Astrocyte of the hippocampus (primary cell): ENCODE measurements around the gene TRIM44.

Source experiments
- DNase-seq: peaks from one replicate; pipeline ENCODE4 v3.0.0; 2011; ENCODE audit warnings: low read depth, low spot score

TRIM44 gene, protein sequence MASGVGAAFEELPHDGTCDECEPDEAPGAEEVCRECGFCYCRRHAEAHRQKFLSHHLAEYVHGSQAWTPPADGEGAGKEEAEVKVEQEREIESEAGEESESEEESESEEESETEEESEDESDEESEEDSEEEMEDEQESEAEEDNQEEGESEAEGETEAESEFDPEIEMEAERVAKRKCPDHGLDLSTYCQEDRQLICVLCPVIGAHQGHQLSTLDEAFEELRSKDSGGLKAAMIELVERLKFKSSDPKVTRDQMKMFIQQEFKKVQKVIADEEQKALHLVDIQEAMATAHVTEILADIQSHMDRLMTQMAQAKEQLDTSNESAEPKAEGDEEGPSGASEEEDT

DNA sequence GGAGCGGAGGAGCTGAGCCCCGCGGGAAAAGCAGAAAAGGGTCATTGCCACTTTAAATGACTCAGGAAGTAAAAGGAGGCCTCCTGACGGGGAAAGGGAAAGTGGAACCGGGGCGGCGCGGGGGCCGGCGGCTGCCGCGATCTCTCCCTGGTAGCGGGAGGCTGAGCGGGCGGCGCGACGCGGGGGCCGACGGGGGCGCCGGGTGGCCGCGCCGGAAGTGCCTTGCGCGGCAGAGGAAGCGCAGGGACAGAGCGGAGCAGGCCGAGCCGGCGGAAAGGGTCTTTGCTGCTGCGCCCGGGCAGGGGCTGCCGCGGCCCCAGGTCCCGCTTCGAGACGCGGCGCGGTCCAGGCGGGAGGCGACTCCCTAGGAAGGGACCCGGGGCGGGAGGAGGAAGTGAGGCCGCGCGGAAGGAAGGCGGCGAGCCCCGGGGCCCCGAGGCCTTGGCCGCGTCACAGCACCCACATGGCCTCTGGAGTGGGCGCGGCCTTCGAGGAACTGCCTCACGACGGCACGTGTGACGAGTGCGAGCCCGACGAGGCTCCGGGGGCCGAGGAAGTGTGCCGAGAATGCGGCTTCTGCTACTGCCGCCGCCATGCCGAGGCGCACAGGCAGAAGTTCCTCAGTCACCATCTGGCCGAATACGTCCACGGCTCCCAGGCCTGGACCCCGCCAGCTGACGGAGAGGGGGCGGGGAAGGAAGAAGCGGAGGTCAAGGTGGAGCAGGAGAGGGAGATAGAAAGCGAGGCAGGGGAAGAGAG is at the start of gene TRIM44:
Gene TRIM44, plus strand, starts transcription at position 127 of the 759 bp plus-strand sequence. Its CDS starts 337 bp downstream, at position 464.
- DNase-seq: peak; percentile 92

DNA sequence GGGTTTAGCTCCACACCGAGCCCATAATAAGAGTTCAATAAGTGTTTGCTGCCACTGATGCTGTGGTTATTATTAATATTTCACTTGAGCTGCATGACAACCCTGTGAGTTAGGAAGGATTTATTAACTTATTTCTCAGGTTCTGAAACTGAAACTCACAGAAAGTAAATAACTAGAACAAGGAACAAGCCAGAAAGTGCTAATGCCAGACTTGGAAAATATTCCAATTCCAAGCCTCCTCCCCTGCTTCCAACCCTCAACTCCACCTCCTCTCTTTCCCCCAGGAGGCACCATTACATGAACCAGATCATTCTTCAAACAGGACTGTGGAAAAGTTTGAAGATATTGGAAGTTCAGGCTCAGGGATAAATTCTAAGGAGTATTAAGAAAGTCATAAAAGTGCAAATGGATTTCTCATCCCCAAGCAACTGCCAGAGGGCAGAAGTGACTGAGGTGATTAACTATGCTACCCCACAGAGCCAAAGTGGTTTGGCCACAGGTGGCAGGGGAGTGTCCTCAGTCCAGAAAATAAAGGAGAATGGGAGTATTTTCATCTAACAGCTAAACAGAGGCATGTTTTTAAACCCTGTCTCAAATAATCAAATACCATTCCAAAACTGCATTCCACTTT is 47.5 kb upstream of the TRIM44 start:
- DNase-seq: peak; percentile 47

DNA sequence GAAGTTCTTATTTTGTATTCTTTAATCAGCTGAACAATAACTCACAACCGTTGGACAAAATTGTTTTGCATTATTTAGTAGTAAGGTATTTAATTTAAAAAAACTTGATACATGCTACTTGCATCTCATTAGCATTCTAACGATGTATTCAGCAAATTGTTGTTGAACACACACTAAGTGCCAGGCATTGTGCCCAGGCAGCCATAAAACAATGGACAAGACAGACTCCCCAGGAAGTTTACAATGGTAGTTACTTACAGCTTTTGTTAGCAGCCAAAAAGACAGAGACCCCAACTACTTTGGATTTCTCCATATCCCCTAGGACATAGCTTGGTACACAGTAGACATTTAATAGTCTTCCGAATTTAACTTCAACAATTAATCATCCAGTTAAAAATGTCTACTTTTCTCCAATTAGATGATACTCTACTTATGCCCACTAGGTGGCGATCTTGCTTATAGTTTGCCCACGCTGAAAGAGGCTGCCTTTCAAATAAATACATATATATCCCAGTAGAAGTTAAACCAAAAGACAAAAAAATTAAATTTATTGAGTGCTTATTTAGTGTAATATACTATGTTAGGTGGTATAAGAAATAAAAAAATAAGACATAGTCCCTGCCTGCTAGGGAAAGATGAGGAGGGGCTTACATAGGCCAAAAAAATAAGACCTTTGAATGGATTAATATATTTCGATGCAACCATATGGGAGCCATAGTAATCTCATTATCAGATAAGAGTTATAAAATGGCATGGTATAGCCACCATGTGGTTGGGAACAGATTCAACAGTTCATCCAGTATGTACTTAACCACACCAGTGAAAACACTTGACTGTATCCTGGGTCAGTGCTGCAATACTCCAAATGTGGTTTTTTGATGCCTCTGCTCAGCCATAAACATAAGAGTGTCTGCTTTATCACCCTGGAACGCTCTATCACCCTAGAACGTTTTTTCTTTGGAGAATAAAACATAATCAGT is 46.4 kb upstream of the TRIM44 start:
- peak; percentile 77 for DNase-seq

DNA sequence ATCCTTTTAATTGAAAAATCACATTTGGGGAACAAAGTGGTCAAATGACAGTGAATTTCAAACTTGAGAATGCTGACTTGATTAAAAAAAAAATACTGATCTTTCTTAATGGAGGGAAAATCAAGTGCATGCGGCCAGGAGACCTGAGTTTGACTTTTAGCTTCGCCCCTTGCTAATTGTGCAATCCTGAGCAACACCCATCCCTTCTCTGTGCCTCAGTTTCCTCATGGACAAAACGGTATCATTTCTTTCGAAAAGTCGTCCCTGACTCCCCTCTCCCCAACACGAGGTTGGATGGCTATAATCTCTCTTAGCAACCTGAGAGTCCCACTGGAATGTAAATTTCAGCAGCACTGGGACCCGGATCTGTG is 45.3 kb upstream of the TRIM44 start:
- no peak for DNase-seq

DNA sequence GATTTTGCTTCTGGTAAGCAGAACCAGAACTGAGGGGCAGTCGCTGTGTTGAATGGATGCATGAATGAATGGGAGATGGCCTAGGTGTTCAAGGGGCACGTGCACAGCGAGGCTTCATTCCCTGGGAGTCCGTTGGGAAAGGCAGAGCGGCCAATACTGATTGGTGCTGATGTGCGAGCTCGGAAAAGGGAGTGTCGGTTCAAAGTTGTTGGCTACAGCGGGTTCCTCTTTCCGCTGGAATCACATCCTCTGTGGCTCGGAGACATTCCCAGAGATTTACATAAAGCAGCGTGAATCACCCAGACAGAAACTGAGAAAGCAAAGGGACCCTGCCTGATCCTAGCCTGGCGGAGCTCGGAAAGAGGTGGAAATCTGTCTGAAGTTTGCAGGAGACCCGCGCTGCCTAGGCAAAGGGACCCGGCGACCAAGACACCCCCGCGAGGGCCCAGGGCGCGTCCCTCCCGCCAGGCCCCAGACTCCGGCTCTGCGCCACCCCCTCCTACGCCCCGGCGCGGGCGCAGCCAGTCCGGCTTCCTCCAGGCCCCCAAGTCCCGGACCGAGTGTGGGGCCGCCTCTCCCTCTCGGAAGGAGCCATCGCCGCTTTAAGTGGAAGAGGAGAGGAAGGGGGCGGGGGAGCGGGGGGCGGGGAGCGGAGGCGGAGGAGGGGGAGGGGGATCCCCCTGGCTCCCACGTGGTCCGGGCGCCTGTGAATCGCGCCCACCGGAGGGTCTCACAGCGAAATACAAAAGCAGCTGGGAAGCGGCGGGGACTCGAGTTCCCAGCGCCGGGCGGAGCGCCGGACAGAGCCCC is 44.7 kb upstream of the TRIM44 start, which contains the start of gene FJX1:
Gene FJX1, plus strand, starts transcription at position 774 of the 810 bp plus-strand sequence. CDS start 177 bp downstream, outside the sequence.
- peak; percentile 90 for DNase-seq

DNA sequence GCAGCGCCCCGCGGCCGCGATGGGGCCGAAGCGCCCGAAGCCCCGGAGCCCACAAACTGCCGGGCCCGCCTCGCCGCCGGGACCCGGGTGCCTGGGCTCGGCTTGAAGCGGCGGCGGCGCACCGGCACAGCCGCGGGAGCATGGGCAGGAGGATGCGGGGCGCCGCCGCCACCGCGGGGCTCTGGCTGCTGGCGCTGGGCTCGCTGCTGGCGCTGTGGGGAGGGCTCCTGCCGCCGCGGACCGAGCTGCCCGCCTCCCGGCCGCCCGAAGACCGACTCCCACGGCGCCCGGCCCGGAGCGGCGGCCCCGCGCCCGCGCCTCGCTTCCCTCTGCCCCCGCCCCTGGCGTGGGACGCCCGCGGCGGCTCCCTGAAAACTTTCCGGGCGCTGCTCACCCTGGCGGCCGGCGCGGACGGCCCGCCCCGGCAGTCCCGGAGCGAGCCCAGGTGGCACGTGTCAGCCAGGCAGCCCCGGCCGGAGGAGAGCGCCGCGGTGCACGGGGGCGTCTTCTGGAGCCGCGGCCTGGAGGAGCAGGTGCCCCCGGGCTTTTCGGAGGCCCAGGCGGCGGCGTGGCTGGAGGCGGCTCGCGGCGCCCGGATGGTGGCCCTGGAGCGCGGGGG is 44.0 kb upstream of the TRIM44 start:
- peak; percentile 74 for DNase-seq

DNA sequence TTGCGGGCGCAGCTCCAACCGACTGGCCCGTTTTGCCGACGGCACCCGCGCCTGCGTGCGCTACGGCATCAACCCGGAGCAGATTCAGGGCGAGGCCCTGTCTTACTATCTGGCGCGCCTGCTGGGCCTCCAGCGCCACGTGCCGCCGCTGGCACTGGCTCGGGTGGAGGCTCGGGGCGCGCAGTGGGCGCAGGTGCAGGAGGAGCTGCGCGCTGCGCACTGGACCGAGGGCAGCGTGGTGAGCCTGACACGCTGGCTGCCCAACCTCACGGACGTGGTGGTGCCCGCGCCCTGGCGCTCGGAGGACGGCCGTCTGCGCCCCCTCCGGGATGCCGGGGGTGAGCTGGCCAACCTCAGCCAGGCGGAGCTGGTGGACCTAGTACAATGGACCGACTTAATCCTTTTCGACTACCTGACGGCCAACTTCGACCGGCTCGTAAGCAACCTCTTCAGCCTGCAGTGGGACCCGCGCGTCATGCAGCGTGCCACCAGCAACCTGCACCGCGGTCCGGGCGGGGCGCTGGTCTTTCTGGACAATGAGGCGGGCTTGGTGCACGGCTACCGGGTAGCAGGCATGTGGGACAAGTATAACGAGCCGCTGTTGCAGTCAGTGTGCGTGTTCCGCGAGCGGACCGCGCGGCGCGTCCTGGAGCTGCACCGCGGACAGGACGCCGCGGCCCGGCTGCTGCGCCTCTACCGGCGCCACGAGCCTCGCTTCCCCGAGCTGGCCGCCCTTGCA is 43.3 kb upstream of the TRIM44 start:
- peak; percentile 74 for DNase-seq

DNA sequence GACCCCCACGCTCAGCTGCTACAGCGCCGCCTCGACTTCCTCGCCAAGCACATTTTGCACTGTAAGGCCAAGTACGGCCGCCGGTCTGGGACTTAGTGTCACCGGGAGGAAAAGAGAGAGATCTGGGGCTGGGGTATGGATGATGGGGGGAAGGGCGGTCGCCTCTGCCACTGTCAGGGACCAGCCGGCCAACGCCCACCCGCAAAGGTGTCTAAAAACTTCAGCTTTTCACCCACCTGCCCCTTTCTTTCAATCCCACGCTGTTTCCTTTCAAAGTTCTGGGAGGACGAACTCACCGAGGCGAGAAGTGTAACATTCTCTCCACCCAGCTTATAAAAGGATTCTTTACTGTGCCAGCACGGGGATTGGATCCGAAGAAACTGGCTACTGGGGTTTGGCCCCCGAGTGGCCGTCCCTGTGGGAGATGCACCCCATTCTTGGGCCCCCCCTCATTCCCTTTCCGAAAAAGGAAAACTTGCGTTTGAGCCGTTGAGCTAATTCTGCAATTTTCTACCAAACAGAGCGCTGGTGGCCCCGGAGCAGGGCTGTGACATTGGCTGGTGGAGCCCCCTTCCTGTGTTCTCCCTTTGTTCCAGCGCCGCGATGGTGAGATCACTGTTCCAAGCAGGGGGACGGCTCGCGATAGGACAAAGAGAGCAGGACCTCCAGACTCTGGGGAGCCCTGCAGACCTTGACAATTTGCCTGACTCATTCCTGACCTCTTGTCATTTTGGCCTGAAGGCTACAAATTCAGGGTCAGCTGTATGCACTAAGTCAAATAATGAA is 42.5 kb upstream of the TRIM44 start:
- peak; percentile 79 for DNase-seq

DNA sequence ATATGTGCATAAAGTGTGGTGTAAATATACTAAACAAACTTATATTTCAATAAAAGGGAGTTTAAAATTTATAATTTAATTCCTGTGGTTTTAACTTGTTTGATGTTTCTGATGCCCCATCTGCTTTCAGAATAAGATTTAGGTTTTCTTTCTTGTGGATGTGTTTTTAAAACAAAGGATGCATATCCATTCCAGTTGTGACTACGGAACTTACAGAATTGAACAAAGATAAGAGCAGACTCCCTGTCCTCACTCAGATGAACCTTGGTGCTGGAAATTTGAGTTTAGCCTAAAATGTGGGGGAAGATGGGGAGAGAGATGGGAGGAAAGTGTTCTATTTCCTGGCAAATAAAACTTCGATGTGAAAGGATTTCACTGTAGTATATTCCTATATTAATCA is 41.8 kb upstream of the TRIM44 start:
- DNase-seq: no peak

DNA sequence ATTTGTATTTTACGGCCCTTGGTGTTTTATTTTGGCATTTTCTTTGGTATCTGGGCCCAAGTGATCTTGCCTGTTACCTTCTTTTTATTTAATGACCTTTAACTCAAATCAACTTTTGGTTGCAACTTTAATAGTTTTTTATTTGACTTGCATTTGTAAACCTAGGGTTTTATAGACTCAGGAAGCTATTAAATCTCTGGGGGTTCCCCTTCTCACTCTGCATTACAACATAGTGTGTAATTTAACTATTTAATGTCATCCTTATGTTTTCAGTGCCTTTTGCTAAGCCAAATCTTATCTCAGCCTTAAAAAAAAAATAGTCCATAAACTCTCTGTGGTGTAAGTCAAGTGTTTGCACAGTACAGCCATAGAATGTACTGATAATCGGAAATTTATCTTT is 41.0 kb upstream of the TRIM44 start:
- DNase-seq: no peak

DNA sequence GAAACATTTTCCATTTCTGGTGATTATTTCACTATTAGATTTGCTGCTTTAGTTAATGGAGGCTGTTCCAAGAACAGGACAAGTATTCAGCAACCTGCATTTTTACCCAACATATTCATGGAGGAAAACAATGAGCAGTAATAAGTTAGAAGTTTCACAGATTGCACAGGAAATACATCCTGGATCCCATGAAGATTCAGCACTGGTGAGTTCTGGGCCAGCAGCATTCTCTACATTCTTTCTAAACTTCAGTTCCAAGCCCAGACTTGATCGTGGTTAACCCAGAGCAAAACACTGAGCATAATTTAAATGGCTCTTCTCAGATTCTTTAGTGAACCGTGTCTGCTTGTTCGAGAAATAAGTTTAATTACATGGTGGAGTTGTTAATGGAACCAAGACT is 40.5 kb upstream of the TRIM44 start:
- DNase-seq: peak; percentile 89

DNA sequence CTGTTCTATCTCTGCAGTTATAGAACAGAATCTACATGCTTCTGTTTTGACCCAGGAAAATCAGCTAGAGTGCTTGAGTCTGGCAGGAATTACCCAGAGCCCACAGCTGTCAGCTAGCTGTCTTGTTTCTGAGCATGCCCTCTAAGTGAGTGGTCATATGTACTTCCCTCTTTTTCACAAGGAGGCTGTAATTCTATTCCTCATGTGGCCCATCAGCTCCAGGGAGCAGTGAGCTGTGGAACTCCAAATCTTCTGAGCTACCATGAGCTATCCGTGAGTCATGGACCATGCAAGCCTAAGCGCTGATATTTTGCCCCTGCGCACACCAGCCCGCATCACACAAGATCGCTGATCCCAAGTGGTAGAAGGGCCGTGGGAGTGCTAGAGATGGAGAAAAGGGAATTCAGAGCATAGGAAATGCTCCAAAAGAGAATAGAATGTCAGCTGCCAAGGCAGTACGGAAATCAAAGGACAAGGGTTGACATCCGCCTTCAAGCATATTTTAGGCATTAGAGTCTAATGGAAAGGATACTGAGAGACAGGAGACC is 38.9 kb upstream of the TRIM44 start:
- DNase-seq: peak; percentile 65

DNA sequence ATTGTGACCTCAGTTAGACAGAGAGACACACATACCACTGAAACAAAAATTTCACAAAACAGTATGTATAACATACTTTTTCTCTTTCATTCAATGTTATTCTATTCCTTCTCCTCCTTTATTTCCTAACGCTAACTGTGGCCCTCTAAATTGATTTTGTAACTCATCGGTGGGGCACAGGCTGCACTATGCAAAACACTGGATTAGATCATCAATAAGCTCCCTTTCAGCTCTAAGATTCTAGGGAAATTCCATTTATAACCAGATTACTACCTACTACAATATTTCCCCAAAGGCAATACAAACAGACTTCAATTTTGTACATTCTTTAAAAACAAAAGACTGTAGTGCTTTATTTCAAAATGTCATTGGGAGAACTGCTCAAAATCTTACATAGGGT is 38.3 kb upstream of the TRIM44 start:
- DNase-seq: no peak

DNA sequence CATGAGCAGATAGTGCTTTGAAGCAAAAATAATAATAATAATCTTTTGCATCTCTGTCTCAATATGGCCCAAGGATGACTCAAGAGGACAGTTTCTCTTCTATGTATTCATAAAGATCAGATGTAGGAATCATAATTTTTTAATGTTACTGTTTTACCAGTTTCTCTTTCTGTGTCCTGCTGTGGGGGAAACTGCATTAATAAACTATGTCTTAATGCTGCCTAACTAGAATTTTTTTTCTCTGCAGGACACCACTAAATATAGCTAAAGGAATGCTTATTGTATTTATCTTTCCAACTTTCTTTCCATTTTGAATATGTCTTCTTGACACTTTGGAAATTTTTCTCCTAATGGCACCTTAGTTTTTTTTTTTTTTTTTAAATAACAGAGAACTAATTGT is 37.8 kb upstream of the TRIM44 start:
- DNase-seq: no peak

DNA sequence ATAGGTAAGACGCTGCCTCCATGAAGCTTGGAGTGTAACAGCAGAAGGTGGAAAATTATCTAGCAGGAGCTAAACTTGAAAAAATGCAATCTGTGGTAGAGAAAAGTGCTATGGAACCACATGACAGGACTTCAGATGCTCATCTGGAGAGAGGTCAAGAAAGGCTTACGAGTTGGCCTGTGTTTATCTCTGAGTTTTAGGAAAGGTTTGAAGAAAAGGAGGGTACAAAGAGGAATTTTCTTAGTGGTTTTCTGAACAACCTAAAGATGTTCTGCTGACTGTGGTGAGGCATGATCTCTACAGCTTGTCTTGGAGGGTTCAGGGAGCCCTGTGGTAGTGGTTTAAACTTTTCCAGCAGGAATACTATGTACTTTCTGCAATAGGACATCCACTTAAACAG is 36.1 kb upstream of the TRIM44 start:
- no peak for DNase-seq

DNA sequence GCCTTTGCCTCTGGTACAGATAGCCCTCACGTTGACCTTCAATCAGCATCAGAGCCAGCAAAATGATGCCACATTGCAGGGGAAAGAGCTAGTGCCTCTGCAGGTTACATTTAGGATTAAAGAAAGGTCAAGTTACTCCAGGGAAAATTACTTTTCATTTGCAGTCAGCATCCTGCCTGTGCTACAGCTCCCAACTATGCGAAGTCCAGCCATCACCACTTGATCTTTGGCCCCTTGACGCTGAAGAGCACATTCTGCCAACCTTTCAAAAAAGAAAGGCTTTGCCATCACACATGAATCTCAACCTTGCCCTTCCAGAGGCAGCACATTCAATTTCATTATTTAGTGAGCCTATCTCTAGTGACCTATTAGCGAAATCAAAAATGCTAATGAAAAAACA is 33.1 kb upstream of the TRIM44 start:
- no peak for DNase-seq

DNA sequence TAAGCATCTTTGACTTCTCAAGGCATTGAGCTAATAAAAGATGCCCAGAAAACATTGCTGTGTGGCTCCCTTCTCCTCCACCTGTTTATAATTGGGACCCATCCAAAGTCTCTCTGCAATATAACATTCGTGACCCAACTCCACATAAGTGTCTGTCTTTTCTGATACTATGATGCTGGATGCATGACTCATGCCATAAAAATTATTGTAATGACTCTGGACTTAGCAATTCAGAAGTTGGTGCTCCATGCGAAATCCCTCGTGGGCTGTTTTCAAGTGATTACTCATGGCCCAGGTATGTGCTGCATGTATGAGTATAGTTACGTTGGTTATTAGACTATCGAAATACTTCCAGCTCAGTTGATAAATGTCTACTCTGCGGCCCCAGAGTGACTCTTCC is 32.7 kb upstream of the TRIM44 start:
- DNase-seq: peak; percentile 96

DNA sequence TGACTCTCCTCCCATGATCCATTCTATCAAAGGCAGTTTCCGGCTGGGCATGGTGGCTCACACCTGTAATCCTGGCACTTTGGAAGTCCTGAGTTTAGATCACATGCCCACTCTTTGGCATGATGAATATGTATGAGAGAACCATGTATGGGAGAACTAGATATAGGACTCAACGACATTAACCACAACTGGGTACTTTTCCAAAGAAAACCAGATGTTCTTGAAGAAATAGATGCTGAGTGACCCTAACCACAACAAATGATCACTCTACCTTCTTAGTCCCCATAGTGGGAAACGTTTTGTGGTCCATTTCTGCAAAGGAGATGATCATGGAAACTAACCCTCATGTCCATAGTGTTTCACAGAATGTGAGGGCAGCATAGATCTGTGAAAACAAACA is 30.7 kb upstream of the TRIM44 start:
- DNase-seq: no peak
